AG04449 (cell line): ENCODE data around the gene TSPEAR.

Experiments used
- CTCF ChIA-PET: fragments of 350-600 bp; formaldehyde crosslinking; extraction: SDS; loops from one replicate; lab custom pipeline; 2021; ENCODE audit warnings: antibody characterized with exemption; lab: Yijun Ruan, JAX
- POLR2A ChIA-PET: fragments of 400-600, 350-600 bp; formaldehyde crosslinking; extraction: SDS; loops from one replicate; lab custom pipeline; 2020; ENCODE audit warnings: antibody characterized with exemption, inconsistent platforms; lab: Yijun Ruan, JAX
- DNase-seq: peaks from one replicate; pipeline ENCODE4 v3.0.0-alpha.2; 2010; ENCODE audit warnings: low read depth, low spot score
- H3K4me3 ChIP-seq: 2 replicates; pipeline ENCODE4 v1.5.1; 2011; ENCODE audit warnings: low read depth, mild to moderate bottlenecking, control low read depth, low read length
- CTCF ChIP-seq: IDR thresholded peaks from one replicate; pipeline ENCODE4 v1.5.1; 2011; ENCODE audit warnings: mild to moderate bottlenecking, moderate library complexity, low read length, control low read depth, inconsistent platforms; ENCODE audit not compliant: insufficient read depth; ENCODE audit errors: missing control alignments

The TSPEAR gene

GRCh38 chr21:44487831-44488230, 223.5 kb downstream of the TSPEAR start:
- TF ChIP-seq CTCF: peak; percentile 34
- H3K4me3 ChIP-seq: no peak overlapping the region
- ChIA-PET CTCF (no interaction called here), POLR2A (no interaction called here)
- DNase-seq: no peak

DNA sequence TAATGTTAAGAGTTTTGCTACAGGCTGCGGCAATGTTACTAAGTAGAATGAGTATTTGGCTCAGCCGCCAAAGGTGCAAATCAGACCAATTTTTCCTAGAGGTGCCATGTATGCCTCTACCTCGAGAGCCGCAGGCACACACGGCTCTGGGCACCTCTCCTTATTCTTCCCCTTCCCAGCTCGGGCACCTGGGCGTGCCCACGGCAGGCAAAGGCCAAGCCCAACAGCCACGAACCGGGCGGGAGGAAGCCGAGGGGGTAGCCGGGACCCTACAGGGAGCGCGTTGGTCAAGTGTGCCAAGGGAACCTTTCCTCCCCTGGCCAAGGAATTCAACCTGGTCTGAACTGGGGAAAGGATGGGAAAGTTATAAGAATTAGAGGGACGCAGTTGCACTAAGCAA, 225.1 kb downstream of the TSPEAR start:
- H3K4me3 ChIP-seq: no peak overlapping the region
- no peak for TF ChIP-seq CTCF
- POLR2A ChIA-PET: no interaction called here
- CTCF ChIA-PET: no interaction called here
- no peak for DNase-seq

DNA sequence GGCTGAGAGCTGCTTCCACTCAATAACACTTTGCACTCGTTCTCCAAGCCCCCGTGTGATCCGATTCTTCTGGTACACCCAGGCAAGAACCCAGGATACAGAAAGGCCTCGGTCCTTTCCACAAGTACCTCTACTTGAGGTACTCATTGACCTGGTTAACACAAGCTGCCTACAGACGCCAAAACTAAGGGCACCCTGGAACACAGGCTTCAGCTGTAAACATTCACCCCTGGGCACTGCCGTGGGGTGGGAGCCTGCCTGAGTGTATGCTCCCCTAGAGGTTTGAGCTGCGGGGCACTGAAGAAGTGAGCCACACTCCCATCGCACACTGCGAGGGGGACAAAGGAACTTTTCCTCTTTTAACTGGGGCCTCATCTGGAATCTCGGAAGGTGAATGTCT, 225.6 kb downstream of the TSPEAR start:
- DNase-seq: no peak
- no peak overlapping the region for H3K4me3 ChIP-seq
- ChIA-PET POLR2A (no interaction called here), CTCF (no interaction called here)
- TF ChIP-seq CTCF: no peak

DNA sequence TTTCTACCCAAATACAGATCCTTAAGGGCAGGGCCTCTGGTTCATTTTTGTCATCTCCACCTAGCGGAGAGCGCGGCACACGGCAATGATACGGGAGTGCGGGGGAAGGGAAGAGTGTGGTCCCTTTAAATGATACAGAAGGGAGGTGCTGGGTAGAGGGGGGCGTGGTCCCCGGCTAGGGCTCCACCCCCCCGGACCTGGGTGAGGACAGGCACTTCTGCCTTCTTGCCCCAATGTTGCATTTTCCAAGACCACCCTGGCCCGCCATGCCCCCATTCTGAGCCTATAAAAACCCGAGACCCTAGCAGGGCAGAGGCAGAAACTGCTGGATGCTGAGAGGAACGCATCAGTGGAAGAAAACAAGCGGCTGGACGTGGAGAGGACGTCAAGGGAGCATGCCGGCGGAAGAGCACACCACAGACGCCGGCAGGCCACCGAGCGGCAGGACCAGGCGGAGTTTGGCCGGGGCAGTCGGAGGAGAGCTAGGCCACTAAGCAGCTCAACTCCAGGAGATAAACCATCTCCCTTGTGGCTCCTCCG, 226.0 kb downstream of the TSPEAR start:
- no peak for TF ChIP-seq CTCF
- no peak for DNase-seq

DNA sequence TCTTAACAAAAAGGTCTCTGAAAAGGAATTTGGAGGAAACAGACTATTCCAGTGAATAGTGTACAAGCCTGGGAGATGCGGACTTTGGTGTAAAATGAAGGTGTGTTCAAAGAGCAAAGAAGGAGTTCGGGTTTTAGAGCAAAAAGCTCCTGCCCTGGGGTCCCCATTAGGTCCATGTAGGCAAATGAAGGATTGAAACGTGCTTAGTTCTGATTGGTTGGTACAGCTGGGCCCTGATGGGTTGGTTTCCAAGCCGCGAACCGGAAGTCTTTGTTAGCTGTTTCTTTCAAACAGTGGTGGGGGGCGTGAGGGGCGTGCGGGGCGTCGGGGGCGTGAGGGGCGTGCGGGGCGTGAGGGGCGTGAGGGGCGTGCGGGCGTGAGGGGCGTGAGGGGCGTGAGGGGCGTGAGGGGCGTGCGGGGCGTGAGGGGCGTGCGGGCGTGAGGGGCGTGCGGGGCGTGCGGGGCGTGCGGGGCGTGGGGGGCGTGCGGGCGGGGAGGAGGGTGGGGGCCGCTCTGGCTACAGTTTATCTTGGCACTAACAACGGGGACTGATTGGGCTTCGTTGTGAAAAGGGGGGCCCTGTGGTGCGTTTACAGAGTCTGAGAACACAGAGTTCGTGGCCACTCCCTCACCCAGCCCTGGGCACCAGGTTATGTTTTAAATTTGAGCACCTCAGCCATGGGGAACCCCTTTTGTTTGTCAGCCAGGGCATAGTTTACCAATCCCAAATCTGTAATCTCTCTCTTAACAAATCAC, 226.7 kb downstream of the TSPEAR start:
- CTCF ChIA-PET: interaction anchor here (1.0 to 1.4 kb wide), 2 partner anchors 12 to 14 kb away, joined by 3 read pairs; no protein-coding TSS in a partner anchor
- no peak for TF ChIP-seq CTCF

More for the DNA sequence above, 226.0 kb downstream of the TSPEAR start:
- POLR2A ChIA-PET: no interaction called here
- H3K4me3 ChIP-seq: no peak overlapping the region
- CTCF ChIA-PET: no interaction called here

More for the DNA sequence above, 226.7 kb downstream of the TSPEAR start:
- no peak for DNase-seq
- POLR2A ChIA-PET: no interaction called here
- no peak overlapping the region for H3K4me3 ChIP-seq
